Testis (tissue), 2 donors: ENCODE data around the gene RNF141.

ENCODE experiments used
- CTCF ChIP-seq, 3 experiments: fragments of 450-650 bp in 2 of 3; fragments of 200-600 bp in 1 of 3; sonication (generic) in 1 of 3; IDR thresholded peaks; one replicate each; pipeline ENCODE4 v1.5.1; 2016 to 2019; ENCODE audit warnings: antibody characterized with exemption in 3 of 3, mild to moderate bottlenecking in 2 of 3, moderate library complexity in 1 of 3
- POLR2A ChIP-seq: fragments of 450-650 bp; IDR thresholded peaks from one replicate; pipeline ENCODE4 v1.6.1; 2017; ENCODE audit warnings: antibody characterized with exemption, mild to moderate bottlenecking, moderate library complexity

GRCh38 chr11:10481560-10482349 is 59.2 kb downstream of the RNF141 start:
- TF ChIP-seq CTCF (IDR thresholded peaks at IDR 0.05) (no peak), POLR2A (no peak)
